ENCODE measurements around the gene SNED1. TPM values are rescaled to one million over a fixed set of nuclear protein-coding genes. Genes with fewer than 3 reads are reported as not detected.

SNED1 gene
- polyA plus RNA-seq, 1 donor from 2014 or later: 0.32 TPM

DNA sequence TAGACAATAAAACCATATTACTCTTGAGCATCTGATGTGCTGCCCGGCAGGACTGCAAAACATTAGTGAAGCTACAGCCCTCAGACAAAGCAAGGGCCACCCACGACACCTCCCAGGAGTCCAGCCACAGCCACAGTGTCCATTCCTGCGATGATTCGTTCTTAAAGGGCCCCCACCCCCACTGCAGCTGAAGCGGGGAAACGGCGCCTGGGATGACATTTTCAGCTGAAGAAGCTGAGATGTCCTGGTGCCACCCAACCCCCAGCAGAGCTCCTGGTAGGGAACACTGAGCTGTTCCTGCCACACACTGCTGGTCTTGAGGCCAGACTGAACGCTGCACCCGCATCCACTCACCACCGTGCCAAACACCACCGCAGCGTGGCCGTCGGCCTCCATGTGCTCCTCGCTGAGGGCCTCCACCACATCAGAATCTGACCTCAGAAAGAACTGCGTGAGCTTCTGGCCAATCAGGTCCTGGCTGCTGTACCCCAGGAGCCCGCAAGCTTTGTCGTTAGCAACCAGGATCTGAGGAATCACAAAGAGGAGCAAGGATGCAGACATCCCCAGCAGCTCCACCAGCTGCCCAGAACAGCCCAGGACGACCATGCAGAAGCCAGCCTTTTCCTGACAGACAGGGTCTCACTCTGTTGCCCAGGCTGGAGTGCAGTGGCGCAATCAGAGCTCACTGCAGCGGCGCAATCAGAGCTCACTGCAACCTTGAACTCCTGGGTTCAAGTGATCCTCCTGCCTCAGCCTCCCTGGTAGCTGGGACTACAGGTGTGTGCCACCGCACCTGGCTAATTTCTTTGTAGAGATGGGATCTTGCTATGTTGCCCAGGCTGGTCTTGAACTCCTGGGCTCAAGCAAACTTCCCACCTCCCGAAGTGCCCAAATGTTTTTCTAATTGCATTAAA is 141.4 kb downstream of the SNED1 start:
- no peaks in the 10 kb centered on the region for H3K27me3 ChIP-seq (ENCODE audit: insufficient read depth, low read depth, low read length)
- no peaks in the 10 kb centered on the region for H3F3A ChIP-seq (ENCODE audit: insufficient read depth, low read length, poor library complexity, severe bottlenecking)
- H3K4me2 ChIP-seq (ENCODE audit: low read length): no peak overlapping the region
- no peak overlapping the region for H3K4me3 ChIP-seq (ENCODE audit: low read length)
- no peaks in the 10 kb centered on the region for H3K9me2 ChIP-seq (ENCODE audit: insufficient read depth, low read length)
- no peaks in the 10 kb centered on the region for H3K36me3 ChIP-seq (ENCODE audit: insufficient read depth, low read length)
- TF ChIP-seq EP300 (conservative IDR thresholded peaks at IDR 0.05; ENCODE audit: poor library complexity, severe bottlenecking): no peak
- TF ChIP-seq, protein P1, sequence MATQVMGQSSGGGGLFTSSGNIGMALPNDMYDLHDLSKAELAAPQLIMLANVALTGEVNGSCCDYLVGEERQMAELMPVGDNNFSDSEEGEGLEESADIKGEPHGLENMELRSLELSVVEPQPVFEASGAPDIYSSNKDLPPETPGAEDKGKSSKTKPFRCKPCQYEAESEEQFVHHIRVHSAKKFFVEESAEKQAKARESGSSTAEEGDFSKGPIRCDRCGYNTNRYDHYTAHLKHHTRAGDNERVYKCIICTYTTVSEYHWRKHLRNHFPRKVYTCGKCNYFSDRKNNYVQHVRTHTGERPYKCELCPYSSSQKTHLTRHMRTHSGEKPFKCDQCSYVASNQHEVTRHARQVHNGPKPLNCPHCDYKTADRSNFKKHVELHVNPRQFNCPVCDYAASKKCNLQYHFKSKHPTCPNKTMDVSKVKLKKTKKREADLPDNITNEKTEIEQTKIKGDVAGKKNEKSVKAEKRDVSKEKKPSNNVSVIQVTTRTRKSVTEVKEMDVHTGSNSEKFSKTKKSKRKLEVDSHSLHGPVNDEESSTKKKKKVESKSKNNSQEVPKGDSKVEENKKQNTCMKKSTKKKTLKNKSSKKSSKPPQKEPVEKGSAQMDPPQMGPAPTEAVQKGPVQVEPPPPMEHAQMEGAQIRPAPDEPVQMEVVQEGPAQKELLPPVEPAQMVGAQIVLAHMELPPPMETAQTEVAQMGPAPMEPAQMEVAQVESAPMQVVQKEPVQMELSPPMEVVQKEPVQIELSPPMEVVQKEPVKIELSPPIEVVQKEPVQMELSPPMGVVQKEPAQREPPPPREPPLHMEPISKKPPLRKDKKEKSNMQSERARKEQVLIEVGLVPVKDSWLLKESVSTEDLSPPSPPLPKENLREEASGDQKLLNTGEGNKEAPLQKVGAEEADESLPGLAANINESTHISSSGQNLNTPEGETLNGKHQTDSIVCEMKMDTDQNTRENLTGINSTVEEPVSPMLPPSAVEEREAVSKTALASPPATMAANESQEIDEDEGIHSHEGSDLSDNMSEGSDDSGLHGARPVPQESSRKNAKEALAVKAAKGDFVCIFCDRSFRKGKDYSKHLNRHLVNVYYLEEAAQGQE (IDR thresholded peaks at IDR 0.05; ENCODE audit: borderline replicate concordance): no peak
- TF ChIP-seq TAF1 (IDR thresholded peaks at IDR 0.05; ENCODE audit: low read depth): no peak
- TF ChIP-seq, protein P2, sequence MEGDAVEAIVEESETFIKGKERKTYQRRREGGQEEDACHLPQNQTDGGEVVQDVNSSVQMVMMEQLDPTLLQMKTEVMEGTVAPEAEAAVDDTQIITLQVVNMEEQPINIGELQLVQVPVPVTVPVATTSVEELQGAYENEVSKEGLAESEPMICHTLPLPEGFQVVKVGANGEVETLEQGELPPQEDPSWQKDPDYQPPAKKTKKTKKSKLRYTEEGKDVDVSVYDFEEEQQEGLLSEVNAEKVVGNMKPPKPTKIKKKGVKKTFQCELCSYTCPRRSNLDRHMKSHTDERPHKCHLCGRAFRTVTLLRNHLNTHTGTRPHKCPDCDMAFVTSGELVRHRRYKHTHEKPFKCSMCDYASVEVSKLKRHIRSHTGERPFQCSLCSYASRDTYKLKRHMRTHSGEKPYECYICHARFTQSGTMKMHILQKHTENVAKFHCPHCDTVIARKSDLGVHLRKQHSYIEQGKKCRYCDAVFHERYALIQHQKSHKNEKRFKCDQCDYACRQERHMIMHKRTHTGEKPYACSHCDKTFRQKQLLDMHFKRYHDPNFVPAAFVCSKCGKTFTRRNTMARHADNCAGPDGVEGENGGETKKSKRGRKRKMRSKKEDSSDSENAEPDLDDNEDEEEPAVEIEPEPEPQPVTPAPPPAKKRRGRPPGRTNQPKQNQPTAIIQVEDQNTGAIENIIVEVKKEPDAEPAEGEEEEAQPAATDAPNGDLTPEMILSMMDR (IDR thresholded peaks at IDR 0.05; ENCODE audit: poor library complexity, severe bottlenecking): no peak
- no peak for TF ChIP-seq SMC3 (conservative IDR thresholded peaks at IDR 0.05; ENCODE audit: poor library complexity)
- no peak overlapping the region for H3K9ac ChIP-seq (ENCODE audit: low read length)
- no peaks in the 10 kb centered on the region for H4K20me1 ChIP-seq (ENCODE audit: insufficient read depth)
- H2AFZ ChIP-seq (ENCODE audit: low read depth, low read length): no peak overlapping the region
- no peaks in the 10 kb centered on the region for H3K9me3 ChIP-seq (ENCODE audit: low read length)
- H3K27ac ChIP-seq (ENCODE audit: low read length): no peak overlapping the region
- H3K79me2 ChIP-seq (replicated peaks; ENCODE audit: insufficient read depth, low read length): no peaks in the 10 kb centered on the region

DNA sequence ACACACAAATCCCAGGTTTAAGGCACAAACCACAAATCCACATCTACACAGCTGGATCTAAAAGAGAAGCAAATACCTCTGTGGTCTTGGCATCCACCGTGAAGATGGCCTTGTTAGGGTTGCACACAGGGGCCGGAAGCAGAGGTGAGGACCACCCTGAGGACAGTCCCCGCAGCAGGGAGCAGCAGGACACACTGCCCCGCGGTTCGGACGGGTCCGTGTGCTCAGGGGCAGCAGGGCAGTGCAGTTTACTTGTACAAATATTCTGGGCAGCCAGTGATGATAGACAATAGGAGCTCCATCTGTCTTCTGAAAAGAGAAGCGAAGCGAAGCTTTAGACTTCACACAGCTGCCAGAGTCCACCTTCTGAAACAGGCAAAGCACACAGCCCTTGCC is 142.0 kb downstream of the SNED1 start:
- Histone ChIP-seq H4K20me1 (ENCODE audit: insufficient read depth) (no peaks in the 10 kb centered on the region), H3K27ac (ENCODE audit: low read length) (no peak overlapping the region), H3K27me3 (ENCODE audit: insufficient read depth, low read depth, low read length) (no peaks in the 10 kb centered on the region), H3K9ac (ENCODE audit: low read length) (no peak overlapping the region), H2AFZ (ENCODE audit: low read depth, low read length) (no peak overlapping the region), H3K4me2 (ENCODE audit: low read length) (no peak overlapping the region), H3K36me3 (ENCODE audit: insufficient read depth, low read length) (no peaks in the 10 kb centered on the region), H3F3A (ENCODE audit: insufficient read depth, low read length, poor library complexity, severe bottlenecking) (no peaks in the 10 kb centered on the region), H3K9me3 (ENCODE audit: low read length) (no peaks in the 10 kb centered on the region), H3K4me3 (ENCODE audit: low read length) (no peak overlapping the region), H3K79me2 (replicated peaks; ENCODE audit: insufficient read depth, low read length) (no peaks in the 10 kb centered on the region), H3K9me2 (ENCODE audit: insufficient read depth, low read length) (no peaks in the 10 kb centered on the region)
- TF ChIP-seq EP300 (conservative IDR thresholded peaks at IDR 0.05; ENCODE audit: poor library complexity, severe bottlenecking): no peak
- no peak for TF ChIP-seq EZH2 (IDR thresholded peaks at IDR 0.05; ENCODE audit: borderline replicate concordance, insufficient read depth, low read length, poor library complexity, severe bottlenecking)
- no peak for TF ChIP-seq TAF1 (IDR thresholded peaks at IDR 0.05; ENCODE audit: low read depth)
- no peak for TF ChIP-seq RAD21 (conservative IDR thresholded peaks at IDR 0.05)
- TF ChIP-seq SMC3 (conservative IDR thresholded peaks at IDR 0.05; ENCODE audit: poor library complexity): no peak
- TF ChIP-seq, protein P2 (IDR thresholded peaks at IDR 0.05; ENCODE audit: poor library complexity, severe bottlenecking): no peak
- TF ChIP-seq, protein P1 (IDR thresholded peaks at IDR 0.05; ENCODE audit: borderline replicate concordance): no peak

Data from neural cell (in vitro differentiated cells).